ENCODE measurements around the gene NEURL1.

DNA sequence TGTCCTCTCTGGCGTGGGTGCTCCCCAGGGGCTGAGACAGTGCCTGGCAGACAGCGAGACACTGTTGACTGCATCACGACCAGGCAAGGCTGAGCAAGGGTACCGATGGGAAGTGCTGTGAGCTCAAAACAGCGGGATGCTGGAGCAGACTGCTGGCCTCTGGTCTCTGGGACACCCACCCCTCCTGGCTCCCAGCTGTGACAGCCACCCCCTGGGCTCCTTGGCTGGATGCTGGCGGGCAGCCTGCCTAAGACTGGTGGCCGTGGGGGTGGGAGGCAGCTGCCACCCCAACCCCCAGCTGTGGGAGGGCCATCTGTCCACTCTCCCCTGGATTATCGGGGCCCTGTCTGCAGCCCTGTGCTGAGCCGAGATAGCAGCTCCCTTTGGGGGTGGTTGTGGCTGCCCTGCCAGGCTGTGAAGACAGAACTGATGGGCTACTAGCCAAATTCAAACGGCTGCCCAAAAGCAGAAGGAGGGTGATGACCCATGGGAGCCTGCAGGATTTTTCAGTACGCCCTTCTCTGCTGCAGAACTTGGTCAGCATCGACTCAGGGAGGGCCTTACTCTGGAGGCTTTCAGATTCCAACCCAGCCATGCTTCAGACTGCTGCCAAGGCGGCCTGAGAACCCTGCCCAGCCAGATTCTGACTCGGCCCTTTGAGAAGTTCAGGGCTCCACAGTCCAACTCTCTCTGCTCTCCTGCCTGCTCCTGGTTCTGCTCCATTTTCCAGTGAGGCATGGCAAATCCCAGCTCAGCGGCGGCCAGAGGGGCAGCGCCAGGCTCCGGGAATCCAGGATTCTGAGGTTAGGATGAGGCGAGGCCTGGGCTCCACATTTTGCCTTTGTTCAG, 125.3 kb downstream of the NEURL1 start:
- TF ChIP-seq EZH2 (IDR thresholded peaks at IDR 0.05; ENCODE audit: insufficient read depth, poor library complexity, severe bottlenecking) (no peak), EZH2phosphoT487 (IDR thresholded peaks at IDR 0.05; ENCODE audit: insufficient read depth, low read depth) (no peak)

Data from GM23248 (cell line).